Measurements from ENCODE around the gene KCNG4.

Gene KCNG4

GRCh38 chr16:84247844-84248243, 8.0 kb upstream of the KCNG4 start:
- POLR2A ChIA-PET, result no interaction called here
- Histone ChIP-seq H3K4me3 (ENCODE audit: low read depth, low read length) (no peak overlapping the region), H3K9me3 (ENCODE audit: control insufficient read depth, insufficient read depth, low read depth, low read length) (no peaks in the 10 kb centered on the region), H3K4me1 (ENCODE audit: control insufficient read depth, insufficient read depth, low read length) (no peaks in the 10 kb centered on the region), H3K36me3 (ENCODE audit: control insufficient read depth in 2 of 2, insufficient read depth in 1 of 2, low read length in 2 of 2) (no peaks in the 10 kb centered on the region), H3K27ac (ENCODE audit: extremely low read depth, low read depth, low read length) (no peak overlapping the region)
- TF ChIP-seq ZNF785 (tag by site-specific recombination; IDR thresholded peaks at IDR 0.05) (no peak), ZNF140 (tag by site-specific recombination; IDR thresholded peaks at IDR 0.05) (peak; percentile 92), ZNF48 (tag by site-specific recombination; IDR thresholded peaks at IDR 0.05) (no peak), ZNF830 (tag by site-specific recombination; IDR thresholded peaks at IDR 0.05; ENCODE audit: low read depth) (no peak)
- CTCF ChIA-PET, result interaction anchor here (0.9 kb wide), 1 partner anchor 8 kb away, joined by 3 read pairs; the partner anchor contains the start of gene KCNG4

- ChIA-PET POLR2A (interaction anchor here (0.7 kb wide), 1 partner anchor 23 kb away, joined by 3 read pairs; no protein-coding TSS in a partner anchor), CTCF (no interaction called here)
- Histone ChIP-seq H3K27ac (ENCODE audit: extremely low read depth, low read depth, low read length) (no peak overlapping the region), H3K9me3 (ENCODE audit: control insufficient read depth, insufficient read depth, low read depth, low read length) (no peaks in the 10 kb centered on the region), H3K4me3 (ENCODE audit: low read depth, low read length) (no peak overlapping the region), H3K36me3 (ENCODE audit: control insufficient read depth in 2 of 2, insufficient read depth in 1 of 2, low read length in 2 of 2) (no peaks in the 10 kb centered on the region), H3K4me1 (ENCODE audit: control insufficient read depth, insufficient read depth, low read length) (no peaks in the 10 kb centered on the region)
- TF ChIP-seq, protein P1, sequence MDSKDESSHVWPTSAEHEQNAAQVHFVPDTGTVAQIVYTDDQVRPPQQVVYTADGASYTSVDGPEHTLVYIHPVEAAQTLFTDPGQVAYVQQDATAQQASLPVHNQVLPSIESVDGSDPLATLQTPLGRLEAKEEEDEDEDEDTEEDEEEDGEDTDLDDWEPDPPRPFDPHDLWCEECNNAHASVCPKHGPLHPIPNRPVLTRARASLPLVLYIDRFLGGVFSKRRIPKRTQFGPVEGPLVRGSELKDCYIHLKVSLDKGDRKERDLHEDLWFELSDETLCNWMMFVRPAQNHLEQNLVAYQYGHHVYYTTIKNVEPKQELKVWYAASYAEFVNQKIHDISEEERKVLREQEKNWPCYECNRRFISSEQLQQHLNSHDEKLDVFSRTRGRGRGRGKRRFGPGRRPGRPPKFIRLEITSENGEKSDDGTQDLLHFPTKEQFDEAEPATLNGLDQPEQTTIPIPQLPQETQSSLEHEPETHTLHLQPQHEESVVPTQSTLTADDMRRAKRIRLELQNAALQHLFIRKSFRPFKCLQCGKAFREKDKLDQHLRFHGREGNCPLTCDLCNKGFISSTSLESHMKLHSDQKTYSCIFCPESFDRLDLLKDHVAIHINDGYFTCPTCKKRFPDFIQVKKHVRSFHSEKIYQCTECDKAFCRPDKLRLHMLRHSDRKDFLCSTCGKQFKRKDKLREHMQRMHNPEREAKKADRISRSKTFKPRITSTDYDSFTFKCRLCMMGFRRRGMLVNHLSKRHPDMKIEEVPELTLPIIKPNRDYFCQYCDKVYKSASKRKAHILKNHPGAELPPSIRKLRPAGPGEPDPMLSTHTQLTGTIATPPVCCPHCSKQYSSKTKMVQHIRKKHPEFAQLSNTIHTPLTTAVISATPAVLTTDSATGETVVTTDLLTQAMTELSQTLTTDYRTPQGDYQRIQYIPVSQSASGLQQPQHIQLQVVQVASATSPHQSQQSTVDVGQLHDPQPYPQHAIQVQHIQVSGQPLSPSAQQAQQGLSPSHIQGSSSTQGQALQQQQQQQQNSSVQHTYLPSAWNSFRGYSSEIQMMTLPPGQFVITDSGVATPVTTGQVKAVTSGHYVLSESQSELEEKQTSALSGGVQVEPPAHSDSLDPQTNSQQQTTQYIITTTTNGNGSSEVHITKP (tag by site-specific recombination; IDR thresholded peaks at IDR 0.05), result peak; percentile 65; the same call in 1 of the 2 replicates
- TF ChIP-seq ZFP41 (tag by site-specific recombination; IDR thresholded peaks at IDR 0.05; ENCODE audit: borderline replicate concordance), result no peak
- TF ChIP-seq, protein P2, sequence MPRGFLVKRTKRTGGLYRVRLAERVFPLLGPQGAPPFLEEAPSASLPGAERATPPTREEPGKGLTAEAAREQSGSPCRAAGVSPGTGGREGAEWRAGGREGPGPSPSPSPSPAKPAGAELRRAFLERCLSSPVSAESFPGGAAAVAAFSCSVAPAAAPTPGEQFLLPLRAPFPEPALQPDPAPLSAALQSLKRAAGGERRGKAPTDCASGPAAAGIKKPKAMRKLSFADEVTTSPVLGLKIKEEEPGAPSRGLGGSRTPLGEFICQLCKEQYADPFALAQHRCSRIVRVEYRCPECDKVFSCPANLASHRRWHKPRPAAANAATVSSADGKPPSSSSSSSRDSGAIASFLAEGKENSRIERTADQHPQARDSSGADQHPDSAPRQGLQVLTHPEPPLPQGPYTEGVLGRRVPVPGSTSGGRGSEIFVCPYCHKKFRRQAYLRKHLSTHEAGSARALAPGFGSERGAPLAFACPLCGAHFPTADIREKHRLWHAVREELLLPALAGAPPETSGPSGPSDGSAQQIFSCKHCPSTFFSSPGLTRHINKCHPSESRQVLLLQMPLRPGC (tag by site-specific recombination; IDR thresholded peaks at IDR 0.05), result no peak
Observed at GRCh38 chr16:84247331-84247730, 7.5 kb upstream of the KCNG4 start.

- Histone ChIP-seq H3K9me3 (ENCODE audit: control insufficient read depth, insufficient read depth, low read depth, low read length) (no peaks in the 10 kb centered on the region), H3K4me1 (ENCODE audit: control insufficient read depth, insufficient read depth, low read length) (no peaks in the 10 kb centered on the region), H3K36me3 (ENCODE audit: control insufficient read depth in 2 of 2, insufficient read depth in 1 of 2, low read length in 2 of 2) (no peaks in the 10 kb centered on the region), H3K4me3 (ENCODE audit: low read depth, low read length) (no peak overlapping the region), H3K27ac (ENCODE audit: extremely low read depth, low read depth, low read length) (no peak overlapping the region)
- ChIA-PET POLR2A (interaction anchor here (0.7 kb wide), 1 partner anchor 22 kb away, joined by 3 read pairs; no protein-coding TSS in a partner anchor), CTCF (interaction anchor here (1.9 kb wide), 1 partner anchor 30 kb away, joined by 11 read pairs; no protein-coding TSS in a partner anchor)
- TF ChIP-seq ZNF394 (tag by site-specific recombination; IDR thresholded peaks at IDR 0.05; ENCODE audit: borderline replicate concordance), result no peak
- 0 out of 2 replicates have a peak, but pooled peaks have one; percentile 9 for TF ChIP-seq KLF1 (tag by site-specific recombination; IDR thresholded peaks at IDR 0.05)
Observed at GRCh38 chr16:84246679-84247077, 6.9 kb upstream of the KCNG4 start.

DNA sequence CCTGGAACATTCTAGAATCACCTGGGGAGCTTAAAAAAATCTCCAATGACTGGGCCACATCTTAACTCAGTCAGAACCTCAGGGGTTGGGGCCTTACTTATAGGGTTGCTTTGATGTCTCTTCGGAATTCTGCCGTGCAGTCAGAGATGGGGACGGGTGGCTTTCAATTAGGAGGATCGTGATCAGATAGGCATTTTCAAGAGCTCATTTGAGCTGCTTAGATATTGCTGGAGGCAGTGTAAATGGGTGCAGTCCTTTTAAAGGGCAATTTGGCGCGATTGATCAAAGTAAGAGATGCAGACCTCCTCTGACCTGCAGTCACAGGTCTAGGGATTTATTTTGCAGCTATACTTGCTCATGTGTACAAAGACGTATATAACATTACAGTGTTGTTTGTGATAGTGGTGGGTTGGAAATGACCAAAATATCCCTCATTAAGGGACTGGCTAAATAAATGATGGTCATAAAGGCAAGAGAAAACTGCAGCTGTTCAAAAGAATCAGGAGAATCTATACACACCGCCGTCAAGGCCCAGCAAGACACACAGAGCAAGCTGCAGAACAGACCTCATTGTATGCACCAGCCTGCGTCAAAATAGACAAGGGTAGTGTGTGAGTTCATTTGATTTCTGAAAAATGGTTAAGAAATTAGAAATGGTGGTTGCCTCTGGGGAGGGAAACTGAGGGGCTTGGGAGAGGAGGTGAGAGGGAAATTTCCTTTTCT, 6.3 kb upstream of the KCNG4 start:
- H3K9me3 ChIP-seq (ENCODE audit: control insufficient read depth, insufficient read depth, low read depth, low read length), result no peaks in the 10 kb centered on the region
- H3K4me3 ChIP-seq (ENCODE audit: low read depth, low read length), result no peak overlapping the region
- H3K4me1 ChIP-seq (ENCODE audit: control insufficient read depth, insufficient read depth, low read length), result no peaks in the 10 kb centered on the region
- POLR2A ChIA-PET, result no interaction called here
- TF ChIP-seq, protein P3, sequence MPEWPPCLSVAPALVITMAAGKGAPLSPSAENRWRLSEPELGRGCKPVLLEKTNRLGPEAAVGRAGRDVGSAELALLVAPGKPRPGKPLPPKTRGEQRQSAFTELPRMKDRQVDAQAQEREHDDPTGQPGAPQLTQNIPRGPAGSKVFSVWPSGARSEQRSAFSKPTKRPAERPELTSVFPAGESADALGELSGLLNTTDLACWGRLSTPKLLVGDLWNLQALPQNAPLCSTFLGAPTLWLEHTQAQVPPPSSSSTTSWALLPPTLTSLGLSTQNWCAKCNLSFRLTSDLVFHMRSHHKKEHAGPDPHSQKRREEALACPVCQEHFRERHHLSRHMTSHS (tag by site-specific recombination; IDR thresholded peaks at IDR 0.05), result no peak
- TF ChIP-seq ZNF660 (tag by site-specific recombination; IDR thresholded peaks at IDR 0.05) (no peak), ZNF398 (tag by site-specific recombination; IDR thresholded peaks at IDR 0.05) (no peak), ZFP41 (tag by site-specific recombination; IDR thresholded peaks at IDR 0.05; ENCODE audit: borderline replicate concordance) (no peak), ZNF768 (tag by site-specific recombination; IDR thresholded peaks at IDR 0.05) (no peak), ZNF223 (tag by site-specific recombination; IDR thresholded peaks at IDR 0.05) (no peak), ZNF132 (tag by site-specific recombination; IDR thresholded peaks at IDR 0.05; ENCODE audit: borderline replicate concordance) (no peak), ZNF654 (tag by site-specific recombination; IDR thresholded peaks at IDR 0.05; ENCODE audit: low read depth) (no peak)
- CTCF ChIA-PET, result interaction anchor here (1.3 to 1.9 kb wide), 2 partner anchors 10 to 31 kb away, joined by 3 to 11 read pairs; no protein-coding TSS in a partner anchor
- no peak overlapping the region for H3K27ac ChIP-seq (ENCODE audit: extremely low read depth, low read depth, low read length)
- no peaks in the 10 kb centered on the region for H3K36me3 ChIP-seq (ENCODE audit: control insufficient read depth in 2 of 2, insufficient read depth in 1 of 2, low read length in 2 of 2)

Measured in HEK293 (cell line).